Measurements from ENCODE around the gene SLC22A23.

Gene SLC22A23

DNA sequence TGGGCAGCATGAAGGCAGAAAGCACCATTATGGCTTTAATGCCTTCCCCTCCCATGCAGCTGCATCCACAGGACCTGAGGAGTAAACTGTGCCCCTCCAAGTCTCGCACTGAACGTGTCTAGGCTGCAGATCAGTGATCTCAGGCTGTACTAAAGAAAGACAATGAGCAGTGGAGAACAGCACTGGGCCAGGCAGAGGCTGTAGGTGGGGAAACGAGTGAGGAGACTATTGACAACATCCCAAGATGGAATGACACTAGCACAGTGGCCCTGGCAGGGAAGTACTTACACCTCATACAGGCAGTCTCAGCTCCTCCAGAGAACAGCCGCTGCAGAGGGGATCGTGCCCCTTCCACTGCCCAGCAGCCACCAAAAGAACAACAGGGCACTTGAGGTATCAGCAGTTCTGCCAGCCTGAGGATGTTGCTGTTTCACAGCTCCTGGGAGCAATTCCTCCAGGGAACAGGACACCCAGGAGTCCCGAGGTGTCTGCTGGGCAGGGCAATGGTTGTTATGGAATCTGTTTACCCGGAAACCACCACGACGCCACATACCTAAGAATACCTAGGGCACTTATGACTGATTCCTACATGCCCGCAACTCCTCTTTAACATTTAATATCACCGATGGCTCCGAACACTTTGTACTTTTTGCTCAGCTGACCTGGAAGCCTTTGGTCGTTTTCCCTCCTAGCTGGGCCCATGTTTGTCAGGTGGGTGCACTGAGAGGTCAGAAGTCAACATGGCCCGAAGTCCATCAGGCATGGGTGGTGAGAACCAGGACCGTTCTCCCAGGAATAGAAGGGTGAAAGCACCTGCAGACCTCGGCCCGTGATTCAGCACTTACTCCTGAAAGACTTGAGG, 79.1 kb downstream of the SLC22A23 start:
- no peak for TF ChIP-seq CTCF (conservative IDR thresholded peaks at IDR 0.05; ENCODE audit: low read depth, low read length)
- DNase-seq (ENCODE audit: low read depth) = no peak
- H3K4me3 ChIP-seq (ENCODE audit: low read length) = no peak overlapping the region

DNA sequence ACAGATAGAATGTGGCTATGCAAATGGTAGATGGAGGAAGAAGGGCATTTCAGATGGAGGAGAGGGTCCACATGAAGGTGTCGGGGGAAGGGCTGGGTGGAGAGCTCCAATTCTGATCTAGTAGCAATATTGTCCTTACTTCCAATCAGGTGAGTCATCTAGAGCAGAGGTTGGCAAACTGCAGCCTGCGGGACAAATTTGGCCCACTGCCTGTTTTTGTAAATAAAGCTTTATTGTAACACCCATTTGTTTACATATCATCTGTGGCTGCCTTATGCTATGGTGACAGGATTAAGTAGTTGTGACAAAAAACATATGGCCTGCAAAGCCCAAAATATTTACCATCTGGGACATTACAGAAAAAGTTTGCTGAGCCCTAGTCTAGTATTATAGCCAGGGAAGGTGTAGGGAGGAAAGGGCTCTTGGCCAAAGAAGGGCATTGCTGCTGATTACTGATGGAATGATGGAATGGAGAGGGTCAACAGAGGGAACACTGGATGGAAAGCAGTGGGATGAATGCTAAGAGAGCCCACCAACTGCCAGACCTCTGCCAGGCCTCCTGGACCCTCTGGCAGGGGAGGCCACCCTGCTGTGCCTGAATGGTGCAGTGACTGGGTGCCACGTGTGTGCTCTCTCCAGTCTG, 79.8 kb downstream of the SLC22A23 start:
- DNase-seq (ENCODE audit: low read depth) = no peak
- TF ChIP-seq CTCF (conservative IDR thresholded peaks at IDR 0.05; ENCODE audit: low read depth, low read length) = no peak
- H3K4me3 ChIP-seq (ENCODE audit: low read length) = no peak overlapping the region

DNA sequence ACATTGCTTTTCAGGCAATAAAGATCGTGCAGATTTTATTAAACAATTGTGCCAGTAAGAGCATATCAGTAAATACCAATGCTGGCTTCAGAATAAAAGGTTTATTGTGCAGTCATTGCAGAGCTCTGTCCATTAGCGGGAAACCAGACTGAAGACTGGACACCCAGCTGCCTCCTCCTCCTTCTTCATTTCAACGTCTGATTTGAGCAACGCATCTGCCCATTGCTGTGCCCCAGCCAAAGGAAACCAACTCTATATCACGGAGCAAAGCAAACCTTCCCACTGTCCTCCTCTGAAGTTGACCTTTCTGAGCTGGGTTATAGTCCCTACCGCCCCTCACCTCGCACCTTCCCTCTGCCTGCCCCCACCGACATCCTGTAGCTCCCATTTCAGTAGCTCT, 80.8 kb downstream of the SLC22A23 start:
- DNase-seq (ENCODE audit: low read depth) = no peak
- H3K4me3 ChIP-seq (ENCODE audit: low read length) = no peak overlapping the region
- no peak for TF ChIP-seq CTCF (conservative IDR thresholded peaks at IDR 0.05; ENCODE audit: low read depth, low read length)

- no peak for DNase-seq (ENCODE audit: low read depth)
- no peak overlapping the region for H3K4me3 ChIP-seq (ENCODE audit: low read length)
- no peak for TF ChIP-seq CTCF (conservative IDR thresholded peaks at IDR 0.05; ENCODE audit: low read depth, low read length)
Observed at GRCh38 chr6:3373597-3374203, 83.2 kb downstream of the SLC22A23 start.

DNA sequence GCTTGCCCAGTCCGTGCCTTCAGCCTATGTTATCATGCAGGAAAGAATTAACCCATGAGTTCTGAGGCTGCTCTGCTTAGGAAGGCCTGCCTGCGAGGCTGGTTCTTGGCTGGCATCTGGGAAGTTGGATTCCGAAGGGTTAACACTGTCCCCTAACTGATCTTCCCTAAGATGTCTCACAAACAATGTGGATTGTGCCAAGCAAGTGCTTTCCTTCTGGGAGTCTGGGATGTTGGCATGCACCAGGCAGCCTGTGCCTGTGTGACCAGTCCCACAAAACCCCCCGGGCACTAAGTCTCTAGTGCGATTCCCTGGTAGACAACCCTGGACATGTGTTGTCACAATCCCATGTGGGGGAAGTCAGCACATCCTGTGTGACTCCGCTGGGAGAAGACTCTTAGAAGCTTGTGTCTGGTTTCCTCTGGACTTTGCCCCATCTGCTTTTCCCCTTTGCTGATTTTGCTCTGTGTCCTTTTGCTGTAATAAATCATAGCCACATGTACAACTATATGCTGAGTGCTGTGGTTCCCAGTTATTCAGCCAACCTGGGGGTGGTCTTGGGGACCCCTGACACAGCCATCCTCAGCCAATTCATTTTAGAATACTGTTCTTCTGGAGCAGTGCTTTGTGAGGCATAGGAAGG, 83.8 kb downstream of the SLC22A23 start:
- no peak overlapping the region for H3K4me3 ChIP-seq (ENCODE audit: low read length)
- no peak for DNase-seq (ENCODE audit: low read depth)
- no peak for TF ChIP-seq CTCF (conservative IDR thresholded peaks at IDR 0.05; ENCODE audit: low read depth, low read length)

- no peak overlapping the region for H3K4me3 ChIP-seq (ENCODE audit: low read length)
- DNase-seq (ENCODE audit: low read depth) = no peak
- TF ChIP-seq CTCF (conservative IDR thresholded peaks at IDR 0.05; ENCODE audit: low read depth, low read length) = peak; percentile 30
Observed at GRCh38 chr6:3372184-3372846, 84.5 kb downstream of the SLC22A23 start.

Measured in retinal pigment epithelial cell (primary cell).